Activated T-helper 17 cell treated with anti-CD3 and anti-CD28 coated beads, Interleukin-2, amount 50 U/mL, for 72 hours (primary cell): ENCODE data around the gene PCNX2. TPM values are rescaled to one million over a fixed set of nuclear protein-coding genes. Genes with fewer than 3 reads are reported as not detected.

Source experiments
- ATAC-seq: fragments of 150-1000 bp; cut with Tn5 transposase; replicated peaks from 2 replicates; pipeline ENCODE4 v1.10.0; 2021; ENCODE audit warnings: mild to moderate bottlenecking, moderate library complexity
- H3K27ac Mint-ChIP-seq: one replicate; pipeline ENCODE4 v1.8.0; 2022; ENCODE audit warnings: mixed read lengths
- H3K27me3 Mint-ChIP-seq: one replicate; pipeline ENCODE4 v1.8.0; 2022; ENCODE audit warnings: mixed read lengths
- H3K36me3 Mint-ChIP-seq: one replicate; pipeline ENCODE4 v1.8.0; 2022; ENCODE audit warnings: low read depth, mild to moderate bottlenecking, mixed read lengths
- H3K4me1 Mint-ChIP-seq: one replicate; pipeline ENCODE4 v1.8.0; 2022; ENCODE audit warnings: mixed read lengths
- H3K4me3 Mint-ChIP-seq: one replicate; pipeline ENCODE4 v1.8.0; 2022; ENCODE audit warnings: mild to moderate bottlenecking, mixed read lengths
- H3K9me3 Mint-ChIP-seq: one replicate; pipeline ENCODE4 v1.8.0; 2022; ENCODE audit warnings: mixed read lengths
- total RNA-seq, 2 donors: library from RNA; stranded (reverse); gene quantifications; one replicate each; pipeline ENCODE4 v1.2.3, GENCODE V29; 2022

PCNX2 gene
- total RNA-seq, 2 donors from 2014 or later, result 21.3 to 25.9 TPM

DNA sequence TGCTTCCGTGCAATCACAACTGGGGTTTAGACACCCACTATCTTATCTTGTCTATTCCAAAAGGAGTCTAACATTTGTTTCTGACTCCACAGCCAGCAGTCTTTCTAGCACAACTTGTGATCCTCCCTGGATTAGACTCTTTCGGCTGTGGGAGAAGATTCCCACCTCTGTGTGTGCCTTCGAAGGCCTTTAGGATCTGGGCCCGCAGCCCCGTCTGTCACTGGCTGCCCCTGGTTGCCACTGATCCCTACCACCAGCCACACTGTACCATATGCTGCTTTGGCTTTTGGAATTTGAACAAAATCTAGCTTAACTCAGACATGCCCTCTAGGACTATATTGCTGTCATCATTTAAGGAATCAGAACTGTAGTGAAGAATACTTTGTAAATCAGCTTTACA, 327.1 kb downstream of the PCNX2 start:
- peaks cover 89% of the 10 kb centered on the region for H3K36me3 Mint-ChIP-seq

DNA sequence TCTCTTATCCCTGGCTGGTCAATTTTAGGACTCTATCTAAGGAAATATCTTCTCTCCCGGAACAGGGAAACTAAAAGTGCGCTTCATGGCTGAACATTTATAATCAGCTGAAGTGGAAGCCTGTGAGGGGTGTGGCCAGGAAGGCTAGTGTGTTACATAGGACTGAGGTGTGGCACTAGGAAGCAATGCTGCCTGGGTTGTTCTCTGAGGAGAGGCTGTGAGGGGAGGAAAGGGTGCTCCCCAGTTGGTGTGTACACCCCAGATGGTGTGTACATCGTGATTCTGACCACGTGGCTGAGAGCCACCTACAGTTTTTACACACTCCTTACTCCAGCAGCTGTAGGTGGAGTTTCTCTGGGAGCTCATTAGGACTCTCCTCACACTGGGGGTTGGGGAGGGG, 328.9 kb downstream of the PCNX2 start:
- Mint-ChIP-seq H3K36me3 (peaks cover 88% of the 10 kb centered on the region), H3K27ac (no peak overlapping the region), H3K4me3 (no peak overlapping the region), H3K9me3 (no peaks in the 10 kb centered on the region), H3K27me3 (no peaks in the 10 kb centered on the region), H3K4me1 (peaks cover 4% of the 10 kb centered on the region)
- no peak for ATAC-seq

More for the DNA sequence above, 327.1 kb downstream of the PCNX2 start:
- H3K9me3 Mint-ChIP-seq, result peaks cover 9% of the 10 kb centered on the region
- peaks cover 4% of the 10 kb centered on the region for H3K4me1 Mint-ChIP-seq
- no peak for ATAC-seq
- H3K27ac Mint-ChIP-seq, result no peak overlapping the region
- no peaks in the 10 kb centered on the region for H3K27me3 Mint-ChIP-seq
- no peak overlapping the region for H3K4me3 Mint-ChIP-seq

DNA sequence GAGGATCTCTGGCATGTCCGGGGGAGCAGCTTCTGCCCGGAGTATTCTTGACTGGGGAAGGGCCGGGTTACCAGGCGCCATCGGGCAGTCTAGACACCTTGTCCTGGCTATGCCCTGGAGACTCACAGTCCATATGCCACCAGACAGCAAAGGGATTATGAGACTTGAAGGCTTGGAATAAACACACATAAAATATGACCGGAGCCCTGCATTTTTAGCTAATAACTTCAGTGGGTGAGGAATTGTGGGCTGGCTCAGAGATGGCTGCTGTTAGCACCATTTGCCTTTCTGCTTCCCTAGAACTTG, 329.7 kb downstream of the PCNX2 start:
- Mint-ChIP-seq H3K4me1 (no peaks in the 10 kb centered on the region), H3K4me3 (no peak overlapping the region), H3K9me3 (no peaks in the 10 kb centered on the region), H3K36me3 (peaks cover 87% of the 10 kb centered on the region), H3K27me3 (no peaks in the 10 kb centered on the region), H3K27ac (no peak overlapping the region)
- no peak for ATAC-seq

DNA sequence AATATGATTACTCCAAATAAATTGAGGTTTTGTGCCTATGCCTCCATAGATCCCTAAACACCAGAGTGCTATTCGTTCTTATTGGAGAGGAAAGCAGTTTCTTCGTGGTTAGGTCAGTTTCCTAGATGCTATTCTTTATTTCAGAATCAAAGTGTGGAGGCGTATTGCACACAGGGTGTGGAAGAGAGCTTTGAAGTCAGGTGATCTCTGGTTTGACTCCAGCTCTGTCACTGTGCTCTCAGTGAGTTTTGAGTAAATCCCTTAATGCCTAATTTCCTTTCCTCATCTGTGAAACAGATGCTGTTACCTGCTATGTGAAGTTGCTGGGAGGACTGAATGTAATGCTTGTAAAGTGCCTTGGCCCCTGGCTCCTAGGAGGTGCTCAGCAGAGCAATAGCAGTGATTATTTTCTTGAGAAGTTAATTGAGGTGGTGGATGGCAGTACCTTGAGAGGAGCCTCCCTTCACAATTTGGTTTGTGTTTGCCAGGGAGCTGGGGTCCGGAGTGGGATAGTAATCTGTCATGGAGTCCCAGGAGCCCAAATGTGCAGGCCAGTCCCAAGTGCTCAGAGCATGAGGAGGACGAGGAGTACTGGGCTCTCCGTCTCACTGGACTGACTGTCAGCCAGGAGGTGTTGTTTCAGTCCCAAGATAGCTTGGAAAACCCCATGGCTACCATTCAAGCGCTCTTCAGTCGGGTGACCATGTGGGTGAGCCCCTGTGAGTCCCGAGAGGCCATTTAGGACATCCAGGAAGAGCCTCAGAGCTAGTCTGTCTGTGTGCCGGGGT, 330.2 kb downstream of the PCNX2 start:
- Mint-ChIP-seq H3K4me3 (no peak overlapping the region), H3K36me3 (peaks cover 90% of the 10 kb centered on the region), H3K27ac (no peak overlapping the region), H3K4me1 (no peaks in the 10 kb centered on the region), H3K27me3 (no peaks in the 10 kb centered on the region), H3K9me3 (no peaks in the 10 kb centered on the region)
- peak; percentile 44 for ATAC-seq

DNA sequence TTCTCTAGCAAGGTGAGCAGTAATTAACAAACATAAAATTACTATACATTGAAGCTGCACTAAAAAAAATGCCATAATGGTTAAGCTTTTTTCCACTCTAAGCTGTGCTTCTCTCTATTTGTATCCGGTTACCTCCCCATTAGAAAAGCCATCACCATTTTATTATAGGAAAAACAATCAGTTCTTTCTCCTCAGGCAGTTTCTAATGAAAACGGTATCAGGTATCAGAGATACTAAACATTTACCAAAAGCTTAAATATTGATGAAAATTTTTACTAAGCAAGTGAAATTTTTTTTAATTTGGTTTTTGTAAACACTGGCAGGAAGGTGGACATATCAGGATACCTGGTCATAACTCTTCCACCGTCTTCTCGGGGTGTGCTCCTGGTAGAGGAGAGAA, 330.9 kb downstream of the PCNX2 start:
- no peaks in the 10 kb centered on the region for H3K27me3 Mint-ChIP-seq
- no peak overlapping the region for H3K27ac Mint-ChIP-seq
- no peak overlapping the region for H3K4me3 Mint-ChIP-seq
- H3K36me3 Mint-ChIP-seq, result peaks cover 89% of the 10 kb centered on the region
- no peaks in the 10 kb centered on the region for H3K9me3 Mint-ChIP-seq
- ATAC-seq, result no peak
- H3K4me1 Mint-ChIP-seq, result no peaks in the 10 kb centered on the region

DNA sequence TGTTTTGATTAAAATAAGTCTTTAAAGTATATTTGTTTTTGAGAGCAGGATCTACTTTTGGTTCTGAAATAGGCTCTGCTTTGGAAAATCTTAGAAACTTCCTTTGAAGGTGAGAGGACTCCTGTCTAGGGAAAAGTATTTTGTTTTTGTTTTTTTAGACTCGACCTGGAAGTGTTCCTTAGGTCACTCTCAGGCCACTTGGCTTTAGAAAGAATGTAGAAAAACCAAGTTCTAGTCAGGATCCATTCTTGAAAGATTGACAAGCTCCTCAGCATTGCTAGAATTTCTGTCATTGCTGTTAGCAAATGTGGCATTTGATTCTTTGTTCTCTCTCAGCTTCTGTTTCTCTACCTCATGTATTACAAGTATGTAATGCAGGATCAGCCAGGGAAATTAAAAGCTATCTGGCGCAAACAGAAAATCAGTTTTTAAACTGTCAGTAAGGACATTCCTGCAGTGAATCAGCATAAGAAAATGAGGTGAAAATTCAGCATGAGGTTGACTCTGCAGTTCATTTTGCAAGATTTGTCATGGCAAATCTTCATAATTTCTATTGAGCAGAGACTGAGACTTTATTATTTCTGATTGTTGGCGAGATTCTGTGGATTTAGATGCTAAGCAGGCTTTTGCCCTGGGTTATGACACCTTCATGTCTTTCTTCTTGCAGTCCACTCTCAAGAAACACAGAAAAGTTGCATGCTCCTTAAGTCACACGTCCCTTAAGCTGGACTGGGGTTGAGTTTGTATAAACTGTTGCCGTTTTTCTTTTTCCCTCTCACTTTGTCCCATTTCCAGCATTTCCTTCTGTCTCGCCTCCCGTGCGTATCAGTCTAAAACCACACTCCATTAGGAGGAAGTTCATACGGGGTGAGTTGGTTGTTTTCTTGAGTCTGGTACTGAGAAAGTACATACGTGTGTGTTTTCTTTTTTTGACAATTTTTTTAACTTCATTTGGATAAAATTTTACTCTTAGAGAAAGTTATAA, 332.5 kb downstream of the PCNX2 start:
- H3K27ac Mint-ChIP-seq, result no peak overlapping the region
- no peak overlapping the region for H3K4me3 Mint-ChIP-seq
- no peaks in the 10 kb centered on the region for H3K9me3 Mint-ChIP-seq
- peaks cover 89% of the 10 kb centered on the region for H3K36me3 Mint-ChIP-seq
- no peaks in the 10 kb centered on the region for H3K4me1 Mint-ChIP-seq
- H3K27me3 Mint-ChIP-seq, result no peaks in the 10 kb centered on the region
- no peak for ATAC-seq

DNA sequence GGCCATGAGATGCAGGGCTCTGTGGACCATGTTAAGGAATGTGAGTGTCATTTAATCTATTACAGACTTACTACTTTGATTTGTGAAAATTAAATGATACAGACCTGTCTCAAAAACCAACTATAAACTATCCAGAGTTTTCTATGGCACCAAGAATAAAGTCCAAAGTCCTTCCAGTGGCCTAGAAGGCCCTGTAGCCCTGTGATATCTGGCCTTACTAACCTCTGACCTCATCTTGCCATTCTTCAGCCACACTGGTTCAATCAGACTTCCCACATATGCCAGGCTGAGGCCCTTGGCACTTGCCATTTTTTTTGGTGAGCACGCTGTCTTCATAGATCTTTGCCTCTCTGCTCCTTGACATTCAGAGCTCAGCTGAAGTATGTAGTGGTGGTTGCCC, 337.5 kb downstream of the PCNX2 start:
- Mint-ChIP-seq H3K27ac (no peak overlapping the region), H3K4me3 (no peak overlapping the region), H3K9me3 (no peaks in the 10 kb centered on the region), H3K4me1 (peaks cover 2% of the 10 kb centered on the region), H3K36me3 (peaks cover 78% of the 10 kb centered on the region), H3K27me3 (no peaks in the 10 kb centered on the region)
- no peak for ATAC-seq

DNA sequence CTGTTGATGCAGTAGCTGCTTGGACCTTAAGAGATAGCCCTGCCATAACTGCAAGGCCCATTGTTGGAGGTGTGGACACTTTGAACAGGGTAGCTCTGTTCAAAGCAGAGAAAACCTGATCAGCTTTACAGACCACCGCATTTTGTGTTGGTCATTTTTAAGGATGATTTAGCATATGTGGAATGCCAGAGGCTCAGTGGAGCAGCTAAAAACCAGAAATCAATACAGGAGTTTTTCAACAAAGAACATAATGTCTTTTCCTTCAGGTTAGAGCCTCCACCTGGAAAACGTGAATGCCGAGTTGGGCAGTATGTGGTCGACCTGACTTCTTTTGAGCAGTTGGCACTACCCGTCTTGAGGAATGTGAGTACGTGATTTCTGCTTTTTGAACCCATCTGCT, 339.4 kb downstream of the PCNX2 start:
- no peaks in the 10 kb centered on the region for H3K9me3 Mint-ChIP-seq
- H3K27me3 Mint-ChIP-seq, result no peaks in the 10 kb centered on the region
- peaks cover 66% of the 10 kb centered on the region for H3K36me3 Mint-ChIP-seq
- H3K4me3 Mint-ChIP-seq, result no peak overlapping the region
- H3K4me1 Mint-ChIP-seq, result peaks cover 20% of the 10 kb centered on the region
- no peak for ATAC-seq
- H3K27ac Mint-ChIP-seq, result no peak overlapping the region

DNA sequence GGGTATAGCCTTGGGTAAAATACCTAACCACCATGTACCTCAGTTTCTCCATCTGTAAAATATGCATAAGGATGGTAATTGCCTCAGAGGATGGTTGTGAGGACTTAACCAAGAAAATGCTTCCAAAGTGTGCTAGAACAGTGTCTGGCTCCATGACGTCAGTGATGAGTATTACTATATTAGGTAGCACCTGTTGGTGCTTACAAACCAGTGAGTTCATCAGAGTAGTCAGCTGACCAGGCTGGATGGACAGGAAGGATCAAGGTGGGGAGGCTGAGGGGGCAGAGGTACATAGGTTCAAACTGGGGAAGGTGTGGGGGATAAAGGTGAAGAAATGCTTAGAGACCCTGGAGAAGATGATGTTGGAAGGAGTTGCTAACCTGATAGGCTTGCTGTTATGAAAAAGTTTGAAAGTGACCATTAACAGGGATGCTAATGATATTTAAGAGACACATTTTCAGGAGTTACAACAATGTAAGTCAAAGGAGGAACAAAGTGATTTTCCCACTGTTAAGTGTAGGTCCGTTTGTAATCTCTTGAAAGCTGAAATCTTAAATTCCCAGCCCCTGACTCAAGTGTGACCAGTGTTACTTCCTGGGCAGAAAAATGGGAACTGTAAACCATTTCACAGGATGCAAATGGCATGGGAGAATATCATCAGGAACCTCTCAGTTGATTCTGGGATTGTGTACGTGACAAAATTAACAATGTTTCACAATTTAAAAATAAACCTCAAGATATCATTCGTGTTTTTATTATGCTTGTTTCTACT, 340.7 kb downstream of the PCNX2 start:
- no peaks in the 10 kb centered on the region for H3K9me3 Mint-ChIP-seq
- H3K27ac Mint-ChIP-seq, result no peak overlapping the region
- peaks cover 21% of the 10 kb centered on the region for H3K4me1 Mint-ChIP-seq
- ATAC-seq, result no peak
- peaks cover 54% of the 10 kb centered on the region for H3K36me3 Mint-ChIP-seq
- no peaks in the 10 kb centered on the region for H3K27me3 Mint-ChIP-seq
- H3K4me3 Mint-ChIP-seq, result no peak overlapping the region

DNA sequence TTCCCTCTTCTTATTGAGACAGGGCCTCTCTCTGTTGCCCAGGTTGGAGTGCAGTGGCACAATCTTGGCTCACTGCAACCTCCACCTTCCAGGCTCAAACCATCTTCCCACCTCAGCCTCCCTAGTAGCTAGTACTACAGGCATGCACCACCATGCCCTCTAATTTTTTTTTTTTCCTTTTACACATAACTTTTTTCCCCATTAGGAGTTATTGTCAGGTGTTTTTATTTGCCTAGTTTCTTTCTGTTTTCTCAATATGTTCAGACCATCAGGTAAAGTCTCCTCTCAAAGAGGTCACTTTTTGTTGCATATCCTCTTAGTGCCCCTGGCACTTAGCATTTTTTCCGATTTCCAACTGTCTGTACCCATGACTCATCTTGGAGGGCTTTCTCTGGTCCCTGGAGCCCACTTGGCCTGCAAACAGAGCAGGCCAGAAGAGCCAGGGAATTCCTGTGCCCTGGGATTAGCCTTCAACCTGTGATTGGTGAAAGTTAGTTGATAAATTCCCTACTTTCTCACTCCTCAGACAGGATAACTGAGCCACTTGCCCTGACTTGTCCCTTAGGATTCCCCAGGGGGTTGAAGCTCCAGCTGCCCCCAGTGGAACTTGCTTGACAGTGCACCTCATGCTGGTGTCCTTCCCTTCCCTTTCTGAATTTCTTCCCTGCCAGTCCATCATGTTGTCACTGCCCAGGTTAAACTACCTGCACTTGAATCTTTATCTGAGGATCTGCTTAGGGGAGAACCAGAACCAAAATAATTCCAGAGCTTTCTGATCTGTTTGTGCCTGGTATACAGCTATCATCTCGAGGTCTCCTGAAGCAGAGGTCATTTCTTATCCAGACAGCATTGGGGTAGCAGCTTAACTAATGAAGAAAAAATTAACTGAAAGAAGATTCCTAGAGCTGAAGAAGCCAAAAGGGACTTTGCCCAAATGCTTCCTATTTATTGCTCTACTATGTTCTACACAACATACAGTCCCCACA, 342.7 kb downstream of the PCNX2 start:
- Mint-ChIP-seq H3K4me3 (peak overlapping the region; percentile 96), H3K36me3 (peaks cover 34% of the 10 kb centered on the region)
- no peak for ATAC-seq

DNA sequence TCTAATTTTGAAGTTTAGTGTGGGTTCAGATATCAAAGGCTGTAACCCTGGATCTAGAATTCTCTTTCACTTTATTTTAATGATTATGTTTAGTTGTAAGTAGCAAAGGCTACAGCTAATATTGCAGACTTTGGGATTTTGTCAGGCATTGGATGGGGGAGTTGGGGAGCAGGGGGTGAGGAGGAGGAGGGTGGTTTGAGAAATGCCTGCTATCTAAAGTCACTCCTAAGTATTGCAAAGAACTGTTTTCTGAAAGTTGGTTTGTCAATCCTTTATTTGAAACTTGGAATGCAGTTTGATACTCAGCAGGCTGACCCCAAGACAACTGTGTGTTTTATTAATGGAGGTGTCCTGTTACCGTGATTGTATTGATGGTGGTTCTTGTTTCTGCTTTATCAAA, 343.9 kb downstream of the PCNX2 start:
- ATAC-seq, result no peak
- peak overlapping the region; percentile 92 for H3K27ac Mint-ChIP-seq

More for the DNA sequence above, 342.7 kb downstream of the PCNX2 start:
- H3K27me3 Mint-ChIP-seq, result no peaks in the 10 kb centered on the region
- no peaks in the 10 kb centered on the region for H3K9me3 Mint-ChIP-seq
- H3K27ac Mint-ChIP-seq, result peak overlapping the region; percentile 61
- peaks cover 21% of the 10 kb centered on the region for H3K4me1 Mint-ChIP-seq

DNA sequence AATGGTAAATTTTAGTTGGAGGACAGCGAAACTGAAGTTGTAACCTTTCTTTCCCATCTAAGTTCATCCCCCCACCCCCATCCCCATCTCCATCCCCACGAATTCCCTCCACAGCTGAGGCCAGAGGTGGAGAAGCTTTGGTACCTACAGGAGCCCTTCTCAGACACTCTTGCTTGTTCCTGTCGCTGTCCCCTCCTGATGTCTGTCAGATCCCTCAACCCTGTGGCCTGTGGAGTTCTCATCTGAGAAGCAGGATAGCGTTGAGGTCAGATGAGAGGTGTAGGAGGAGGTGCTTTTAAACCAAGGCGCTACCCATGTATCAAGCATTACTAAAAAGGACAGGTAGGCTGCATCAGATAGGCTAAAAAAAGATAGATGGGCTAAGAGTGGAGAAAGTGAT, 344.3 kb downstream of the PCNX2 start:
- peak; percentile 67 for ATAC-seq
- Mint-ChIP-seq H3K4me1 (peaks cover 21% of the 10 kb centered on the region), H3K36me3 (peaks cover 18% of the 10 kb centered on the region), H3K9me3 (no peaks in the 10 kb centered on the region), H3K27me3 (no peaks in the 10 kb centered on the region), H3K27ac (peak overlapping the region; percentile 92), H3K4me3 (peak overlapping the region; percentile 96)

More for the DNA sequence above, 343.9 kb downstream of the PCNX2 start:
- Mint-ChIP-seq H3K36me3 (peaks cover 22% of the 10 kb centered on the region), H3K4me1 (peaks cover 21% of the 10 kb centered on the region), H3K4me3 (peak overlapping the region; percentile 96), H3K27me3 (no peaks in the 10 kb centered on the region), H3K9me3 (no peaks in the 10 kb centered on the region)
